GM19023 (cell line): ENCODE measurements around the gene UBXN6.
A peak's percentile ranks its signal among the peaks of the same experiment; 100 is the strongest.

ENCODE experiments used
- ATAC-seq: cut with Tn5 transposase; IDR thresholded peaks from one replicate; pipeline ENCODE4 v1.9.1; 2021; ENCODE audit warnings: mild to moderate bottlenecking, moderate library complexity; ENCODE audit not compliant: unreplicated experiment

Gene UBXN6

GRCh38 chr19:4413588-4413987 lies 44.0 kb downstream of the UBXN6 start:
- ATAC-seq = no peak

GRCh38 chr19:4409123-4409933 lies 48.3 kb downstream of the UBXN6 start:
- ATAC-seq = no peak

- ATAC-seq = no peak
Measured at GRCh38 chr19:4406626-4407025, 51.0 kb downstream of the UBXN6 start.

- no peak for ATAC-seq
Measured at GRCh38 chr19:4405977-4406376, 51.6 kb downstream of the UBXN6 start.

GRCh38 chr19:4403005-4403761 lies 54.4 kb downstream of the UBXN6 start:
- no peak for ATAC-seq

- peak; percentile 80 for ATAC-seq
Measured at GRCh38 chr19:4402171-4403004, 55.2 kb downstream of the UBXN6 start, which contains the start of gene CHAF1A. TSS of gene CHAF1A (plus strand) at chr19:4402640. CDS start at chr19:4402763, 123 bp downstream.

- no peak for ATAC-seq
Measured at GRCh38 chr19:4401769-4402170, 55.8 kb downstream of the UBXN6 start.

GRCh38 chr19:4400135-4400936 lies 57.3 kb downstream of the UBXN6 start, which contains the start of gene SH3GL1:
TSS of gene SH3GL1 (minus strand) at chr19:4400547. CDS start at chr19:4400368, 179 bp downstream.
- peak; percentile 51 for ATAC-seq

- peak; percentile 6 for ATAC-seq
Measured at GRCh38 chr19:4399812-4400134, 57.8 kb downstream of the UBXN6 start.

- ATAC-seq = no peak
Measured at GRCh38 chr19:4396949-4397783, 60.4 kb downstream of the UBXN6 start.
